HG02885 (cell line): ENCODE data around the gene CD33.
"Not testable (repeated sequence)": the region's sequence is repeated elsewhere in the genome, so short reads cannot be mapped to it uniquely, and the experiment has no call there.

Source experiments
- ATAC-seq: cut with Tn5 transposase; IDR thresholded peaks from one replicate; pipeline ENCODE4 v1.9.1; 2021; ENCODE audit warnings: mild to moderate bottlenecking; ENCODE audit not compliant: unreplicated experiment, poor library complexity

The CD33 gene

DNA sequence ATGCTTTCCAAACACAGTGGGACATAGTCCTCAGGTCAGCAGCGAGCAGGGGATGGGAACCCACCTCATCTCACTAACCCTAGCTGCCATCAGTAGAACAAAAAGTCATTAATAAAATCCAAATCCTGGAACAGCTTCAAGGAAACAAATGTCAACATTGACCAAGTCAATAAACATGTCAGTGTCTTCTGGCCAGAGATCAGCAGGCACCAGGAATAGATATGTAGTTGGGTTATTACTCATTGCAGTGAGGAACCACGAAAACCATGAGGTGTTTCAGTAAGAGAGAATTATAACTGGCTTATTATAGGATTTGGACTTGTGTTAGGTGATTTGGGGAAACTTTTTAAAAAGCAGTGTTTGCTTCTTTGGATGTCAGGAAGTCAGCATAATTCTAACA, 17.1 kb upstream of the CD33 start:
- ATAC-seq: no peak

DNA sequence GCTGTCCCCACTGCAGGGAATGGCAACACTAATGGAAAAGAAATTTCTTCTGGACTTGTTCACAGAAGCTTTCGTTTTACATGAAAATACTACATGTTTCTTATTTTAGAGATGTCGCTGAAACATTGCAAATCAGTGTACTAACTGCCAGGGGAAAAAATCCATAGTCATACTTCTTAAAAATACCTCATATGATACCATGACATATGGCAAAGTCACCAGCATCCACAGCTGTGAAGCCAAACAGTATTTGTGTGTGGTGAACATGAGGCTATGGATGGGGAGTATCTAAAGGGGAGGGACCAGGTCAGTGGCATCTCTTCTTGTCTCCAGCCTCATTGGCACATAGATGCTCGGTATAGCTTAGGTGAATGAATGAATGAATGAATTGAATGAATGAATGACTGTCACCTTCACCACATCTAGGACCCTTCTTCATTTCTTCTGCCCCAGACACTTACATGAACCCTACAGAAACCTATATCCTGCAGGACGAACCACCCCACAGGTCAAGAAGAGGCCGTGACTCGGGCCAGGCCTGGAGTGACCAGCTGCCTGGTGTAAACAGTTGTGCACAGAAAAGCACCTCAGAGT, 14.6 kb upstream of the CD33 start:
- ATAC-seq: no peak

- not testable (repeated sequence) for ATAC-seq
Observed at GRCh38 chr19:51210874-51211361, 14.0 kb upstream of the CD33 start.

- ATAC-seq: no peak
Observed at GRCh38 chr19:51211833-51212232, 13.0 kb upstream of the CD33 start.

DNA sequence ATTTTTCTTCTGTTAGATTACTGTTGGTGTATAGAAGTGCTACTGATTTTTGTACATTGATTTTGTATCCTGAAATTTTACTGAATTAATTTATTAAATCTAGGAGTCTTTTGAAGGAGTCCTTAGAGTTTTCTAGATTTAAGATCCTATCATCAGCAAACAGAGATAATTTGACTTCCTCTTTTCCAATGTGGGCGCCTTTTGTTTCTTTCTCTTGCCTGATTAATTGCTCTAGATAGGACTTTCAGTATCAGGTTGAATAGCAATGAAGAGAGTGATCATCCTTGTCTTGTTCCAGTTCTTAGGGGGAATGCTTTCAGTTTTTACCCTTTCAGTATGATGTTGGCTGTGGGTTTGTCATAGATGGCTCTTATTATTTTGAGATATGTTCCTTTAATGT, 5.6 kb upstream of the CD33 start:
- ATAC-seq: no peak

GRCh38 chr19:51219971-51220370, 4.9 kb upstream of the CD33 start:
- ATAC-seq: no peak

- ATAC-seq: no peak
Observed at GRCh38 chr19:51220996-51221395, 3.9 kb upstream of the CD33 start.

GRCh38 chr19:51224163-51224641, 678 bp upstream of the CD33 start:
- ATAC-seq: no peak

GRCh38 chr19:51226067-51226466, 1.2 kb downstream of the CD33 start:
- no peak for ATAC-seq

GRCh38 chr19:51227326-51227725, 2.4 kb downstream of the CD33 start:
- ATAC-seq: no peak

- no peak for ATAC-seq
Observed at GRCh38 chr19:51227966-51228365, 3.1 kb downstream of the CD33 start.

- ATAC-seq: no peak
Observed at GRCh38 chr19:51240866-51241265, 16.0 kb downstream of the CD33 start.

GRCh38 chr19:51242881-51243630, 18.2 kb downstream of the CD33 start:
- ATAC-seq: no peak

GRCh38 chr19:51246164-51246552, 21.3 kb downstream of the CD33 start:
- ATAC-seq: no peak

- no peak for ATAC-seq
Observed at GRCh38 chr19:51247972-51248590, 23.2 kb downstream of the CD33 start.

GRCh38 chr19:51250786-51251467, 26.0 kb downstream of the CD33 start, which contains the start of gene SIGLECL1:
Gene SIGLECL1 (plus strand): TSS chr19:51251080. CDS start chr19:51264073, 12,993 bp downstream.
- ATAC-seq: no peak

DNA sequence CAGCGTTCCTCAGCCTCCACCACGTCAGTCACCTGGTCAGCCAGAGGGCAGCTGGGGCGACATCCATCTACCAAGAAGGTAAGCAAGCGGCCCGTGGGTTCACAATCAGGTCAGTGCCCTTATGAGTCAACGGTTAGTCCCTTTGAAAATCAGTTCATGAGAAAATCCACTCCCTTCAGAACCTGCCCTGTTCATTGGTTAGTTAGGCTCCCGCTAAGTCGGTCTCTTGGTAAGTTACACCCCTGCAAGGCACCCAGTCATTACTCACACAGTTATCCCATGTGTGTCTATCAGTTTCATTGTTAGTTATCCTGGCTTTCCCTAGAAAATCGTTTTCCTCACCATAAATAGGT, 26.6 kb downstream of the CD33 start:
- ATAC-seq: no peak

GRCh38 chr19:51252306-51253079, 27.6 kb downstream of the CD33 start:
- no peak for ATAC-seq

DNA sequence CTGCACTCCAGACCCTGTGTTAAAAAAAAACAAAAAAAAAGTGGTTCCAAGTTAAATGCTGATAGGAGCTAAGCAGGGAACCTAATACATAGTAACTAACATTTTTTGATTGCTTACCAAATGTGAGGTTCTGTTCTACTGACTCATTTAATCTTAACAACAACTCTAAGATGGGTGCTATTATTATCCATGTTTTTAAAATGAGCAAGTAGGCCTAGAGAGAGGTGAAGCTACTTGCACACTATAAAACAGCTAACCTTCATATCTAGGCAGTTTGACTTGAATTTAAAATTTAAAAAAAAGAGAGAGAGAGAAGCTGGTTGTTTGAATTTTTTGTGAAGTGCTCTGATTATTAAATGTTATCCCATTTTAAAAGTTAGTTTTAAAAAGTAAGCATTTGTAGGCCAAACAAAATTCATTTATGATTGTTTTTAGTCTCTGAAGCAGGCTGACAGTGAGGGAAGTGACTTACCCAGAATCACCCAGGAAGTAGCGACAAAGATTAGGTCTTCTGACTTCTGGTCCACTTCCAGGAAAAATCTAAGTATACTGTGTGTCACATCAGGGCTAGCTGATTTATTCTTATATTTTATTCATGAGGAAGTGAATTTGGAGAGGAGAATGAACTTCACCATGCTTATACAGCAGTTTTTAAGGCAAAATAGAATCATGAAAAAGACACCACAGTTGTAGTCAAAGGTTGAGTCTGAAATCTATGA, 28.4 kb downstream of the CD33 start:
- no peak for ATAC-seq
